ENCODE results near the gene MAP3K7CL. TPM values are rescaled to one million over a fixed set of nuclear protein-coding genes. Genes with fewer than 3 reads are reported as not detected.

The MAP3K7CL gene
- total RNA-seq, 4 donors from 2014 or later: 1.6 to 2.8 (median 1.9) TPM

- Histone ChIP-seq H3K4me3 (no peak overlapping the region), H3K27me3 (no peaks in the 10 kb centered on the region), H3K9me3 (no peaks in the 10 kb centered on the region), H3K4me1 (peaks cover 14 to 61% (median 39%) of the 10 kb centered on the region in 4 donors), H3K36me3 (no peaks in the 10 kb centered on the region), H3K27ac (replicated peaks in 1 of 4) (no peak overlapping the region)
- intact Hi-C loops (cut with DNase I): loop anchor here (5.0 kb wide), 1 partner anchor 71 kb away; no protein-coding TSS in a partner anchor
- no peak for DNase-seq (ENCODE audit: extremely low spot score)
- WGBS: 84% methylated on average over 5 of the region's 5 CpGs
- no peak for TF ChIP-seq EP300 (IDR thresholded peaks at IDR 0.05)
- TF ChIP-seq CTCF (IDR thresholded peaks at IDR 0.05): no peak
- TF ChIP-seq POLR2AphosphoS5 (IDR thresholded peaks at IDR 0.05): no peak
- TF ChIP-seq POLR2A (IDR thresholded peaks at IDR 0.05; ENCODE audit: low read depth): no peak
Observed at GRCh38 chr21:29148530-29148929, 18.1 kb downstream of the MAP3K7CL start.

GRCh38 chr21:29149808-29150425 is 19.5 kb downstream of the MAP3K7CL start:
- H3K4me1 ChIP-seq: peaks cover 14 to 51% (median 32%) of the 10 kb centered on the region in 4 donors
- H3K4me3 ChIP-seq: no peak overlapping the region
- no peaks in the 10 kb centered on the region for H3K27me3 ChIP-seq
- no peaks in the 10 kb centered on the region for H3K36me3 ChIP-seq
- no peaks in the 10 kb centered on the region for H3K9me3 ChIP-seq
- no peak for DNase-seq (ENCODE audit: extremely low spot score)
- TF ChIP-seq POLR2AphosphoS5 (IDR thresholded peaks at IDR 0.05) (no peak), EP300 (IDR thresholded peaks at IDR 0.05) (no peak), CTCF (IDR thresholded peaks at IDR 0.05) (no peak), POLR2A (IDR thresholded peaks at IDR 0.05; ENCODE audit: low read depth) (no peak)
- intact Hi-C loops (cut with DNase I): loop anchor here (5.0 kb wide), 1 partner anchor 73 kb away; no protein-coding TSS in a partner anchor
- H3K27ac ChIP-seq (replicated peaks in 1 of 4): no peak overlapping the region
- WGBS: 63% methylated on average over 3 of the region's 3 CpGs

GRCh38 chr21:29151931-29152330 is 21.5 kb downstream of the MAP3K7CL start:
- no peak overlapping the region for H3K27ac ChIP-seq (replicated peaks in 1 of 4)
- intact Hi-C loops (cut with DNase I): no loop called here
- no peaks in the 10 kb centered on the region for H3K9me3 ChIP-seq
- no peaks in the 10 kb centered on the region for H3K27me3 ChIP-seq
- TF ChIP-seq POLR2AphosphoS5 (IDR thresholded peaks at IDR 0.05) (no peak), POLR2A (IDR thresholded peaks at IDR 0.05; ENCODE audit: low read depth) (no peak), CTCF (IDR thresholded peaks at IDR 0.05) (no peak), EP300 (IDR thresholded peaks at IDR 0.05) (no peak)
- WGBS: 95% methylated on average over 3 of the region's 3 CpGs
- H3K4me3 ChIP-seq: no peak overlapping the region
- peaks cover 7 to 35% (median 16%) of the 10 kb centered on the region in 4 donors for H3K4me1 ChIP-seq
- no peaks in the 10 kb centered on the region for H3K36me3 ChIP-seq
- no peak for DNase-seq (ENCODE audit: extremely low spot score)

- H3K4me1 ChIP-seq: peaks cover 7 to 35% (median 15%) of the 10 kb centered on the region in 4 donors
- no peaks in the 10 kb centered on the region for H3K9me3 ChIP-seq
- no peak for DNase-seq (ENCODE audit: extremely low spot score)
- H3K27me3 ChIP-seq: no peaks in the 10 kb centered on the region
- intact Hi-C loops (cut with DNase I): no loop called here
- no peak overlapping the region for H3K27ac ChIP-seq (replicated peaks in 1 of 4)
- TF ChIP-seq POLR2A (IDR thresholded peaks at IDR 0.05; ENCODE audit: low read depth): no peak
- no peak for TF ChIP-seq EP300 (IDR thresholded peaks at IDR 0.05)
- 58% methylated on average over 1 of the region's 1 CpG for WGBS
- H3K4me3 ChIP-seq: no peak overlapping the region
- no peaks in the 10 kb centered on the region for H3K36me3 ChIP-seq
Observed at GRCh38 chr21:29152916-29153315, 22.5 kb downstream of the MAP3K7CL start.

GRCh38 chr21:29154270-29154669 is 23.8 kb downstream of the MAP3K7CL start:
- Histone ChIP-seq H3K4me3 (no peak overlapping the region), H3K9me3 (no peaks in the 10 kb centered on the region), H3K36me3 (no peaks in the 10 kb centered on the region), H3K4me1 (peaks cover 0 to 23% (median 10%) of the 10 kb centered on the region in 4 donors), H3K27me3 (no peaks in the 10 kb centered on the region), H3K27ac (replicated peaks in 1 of 4) (no peak overlapping the region)
- WGBS: 93% methylated on average over 3 of the region's 3 CpGs
- intact Hi-C loops (cut with DNase I): no loop called here
- no peak for DNase-seq (ENCODE audit: extremely low spot score)
- TF ChIP-seq EP300 (IDR thresholded peaks at IDR 0.05) (no peak), CTCF (IDR thresholded peaks at IDR 0.05) (no peak), POLR2AphosphoS5 (IDR thresholded peaks at IDR 0.05) (no peak), POLR2A (IDR thresholded peaks at IDR 0.05; ENCODE audit: low read depth) (no peak)
